Measurements from ENCODE around the gene MCU.

The MCU gene

GRCh38 chr10:72689660-72690059 lies 2.3 kb upstream of the MCU start:
- no peaks in the 10 kb centered on the region for H3K27me3 ChIP-seq
- DNase-seq, result no peak
- no peaks in the 10 kb centered on the region for H3K9me3 ChIP-seq
- H3K27ac ChIP-seq, result no peak overlapping the region
- H3K4me3 ChIP-seq, result no peak overlapping the region
- peaks cover 0 to 30% (median 8%) of the 10 kb centered on the region in 4 donors for H3K4me1 ChIP-seq
- no peaks in the 10 kb centered on the region for H3K36me3 ChIP-seq
- intact Hi-C loops (cut with DNase I; ENCODE audit: low total_unique reads), result loop anchor here (10.0 kb wide), 1 partner anchor 65 kb away; the partner anchor contains the start of gene MICU1
- TF ChIP-seq CTCF (IDR thresholded peaks at IDR 0.05), result no peak

GRCh38 chr10:72690071-72690755 lies 1.7 kb upstream of the MCU start:
- intact Hi-C loops (cut with DNase I; ENCODE audit: low total_unique reads), result loop anchor here (10.0 kb wide), 1 partner anchor 65 kb away; the partner anchor contains the start of gene MICU1
- Histone ChIP-seq H3K36me3 (no peaks in the 10 kb centered on the region), H3K27ac (peak overlapping the region in 1 of 2 donors; percentile 17), H3K9me3 (no peaks in the 10 kb centered on the region), H3K4me1 (peaks cover 0 to 36% (median 14%) of the 10 kb centered on the region in 4 donors), H3K27me3 (no peaks in the 10 kb centered on the region), H3K4me3 (no peak overlapping the region)
- TF ChIP-seq CTCF (IDR thresholded peaks at IDR 0.05), result no peak
- DNase-seq, result no peak

GRCh38 chr10:72691470-72691862 lies 477 bp upstream of the MCU start:
- no peaks in the 10 kb centered on the region for H3K27me3 ChIP-seq
- H3K9me3 ChIP-seq, result no peaks in the 10 kb centered on the region
- peaks cover 0 to 42% (median 17%) of the 10 kb centered on the region in 4 donors for H3K4me1 ChIP-seq
- no peak for TF ChIP-seq CTCF (IDR thresholded peaks at IDR 0.05)
- no peak for DNase-seq
- peak overlapping the region; percentile 66 to 68 for H3K4me3 ChIP-seq
- intact Hi-C loops (cut with DNase I; ENCODE audit: low total_unique reads), result loop anchor here (10.0 kb wide), 1 partner anchor 67 kb away; the partner anchor contains the start of gene MICU1
- peak overlapping the region; percentile 91 to 97 for H3K27ac ChIP-seq
- H3K36me3 ChIP-seq, result no peaks in the 10 kb centered on the region

- no peak for DNase-seq
- no peaks in the 10 kb centered on the region for H3K9me3 ChIP-seq
- H3K4me1 ChIP-seq, result peaks cover 0 to 51% (median 17%) of the 10 kb centered on the region in 4 donors
- peak overlapping the region; percentile 91 to 97 for H3K27ac ChIP-seq
- peak overlapping the region; percentile 66 to 68 for H3K4me3 ChIP-seq
- TF ChIP-seq CTCF (IDR thresholded peaks at IDR 0.05), result no peak
- no peaks in the 10 kb centered on the region for H3K36me3 ChIP-seq
- intact Hi-C loops (cut with DNase I; ENCODE audit: low total_unique reads), result loop anchor here (2.0 to 10.0 kb wide), 2 partner anchors 68 to 138 kb away; partner anchors contain the start of gene MICU1
- no peaks in the 10 kb centered on the region for H3K27me3 ChIP-seq
These were observed 726 bp downstream of the MCU start for GRCh38 chr10:72692744-72692993.

GRCh38 chr10:72692994-72693781 lies 1.2 kb downstream of the MCU start:
- no peak for TF ChIP-seq CTCF (IDR thresholded peaks at IDR 0.05)
- peak overlapping the region; percentile 91 to 97 for H3K27ac ChIP-seq
- H3K4me3 ChIP-seq, result peak overlapping the region; percentile 66 to 68
- no peak for DNase-seq
- intact Hi-C loops (cut with DNase I; ENCODE audit: low total_unique reads), result loop anchor here (2.0 to 10.0 kb wide), 2 partner anchors 68 to 138 kb away; partner anchors contain the start of gene MICU1
- H3K4me1 ChIP-seq, result peaks cover 0 to 52% (median 17%) of the 10 kb centered on the region in 4 donors
- H3K36me3 ChIP-seq, result no peaks in the 10 kb centered on the region
- H3K9me3 ChIP-seq, result no peaks in the 10 kb centered on the region
- H3K27me3 ChIP-seq, result no peaks in the 10 kb centered on the region
